Brain microvascular endothelial cell (primary cell): ENCODE results near the gene CA4.
"Not testable (repeated sequence)": the region's sequence is repeated elsewhere in the genome, so short reads cannot be mapped to it uniquely, and the experiment has no call there.

ENCODE experiments used
- DNase-seq: peaks from one replicate; pipeline ENCODE4 v3.0.0-alpha.2; 2020
- H3K27ac ChIP-seq: fragments of 250-450 bp; sonication (Bioruptor Pico); 2 replicates; pipeline ENCODE4 v1.5.1; 2020; ENCODE audit warnings: mild to moderate bottlenecking, moderate library complexity
- H3K27me3 ChIP-seq: fragments of 250-450 bp; sonication (Bioruptor Pico); replicated peaks from 2 replicates; pipeline ENCODE4 v1.5.1; 2020; ENCODE audit warnings: mild to moderate bottlenecking
- H3K36me3 ChIP-seq: fragments of 250-450 bp; sonication (Bioruptor Pico); replicated peaks from 2 replicates; pipeline ENCODE4 v1.5.1; 2020; ENCODE audit warnings: mild to moderate bottlenecking
- H3K4me3 ChIP-seq: 2 replicates; pipeline ENCODE4 v1.5.1; 2011; ENCODE audit warnings: low read depth, mild to moderate bottlenecking, control low read depth, low read length, moderate library complexity
- CTCF ChIP-seq: IDR thresholded peaks from 2 replicates; pipeline ENCODE4 v1.5.1; 2011; ENCODE audit warnings: low read depth, mild to moderate bottlenecking, moderate library complexity, low read length, control low read depth, inconsistent platforms; ENCODE audit errors: missing control alignments
- in situ Hi-C: cut with HindIII; loops from 2 replicates; pipeline ENCODE4 v1.10.0; 2017; ENCODE audit warnings: low sequenced_read_pairs, low pct_ligation_motif_present

CA4 gene

GRCh38 chr17:60170835-60171752, 21.3 kb downstream of the CA4 start:
- no peak overlapping the region for H3K4me3 ChIP-seq
- in situ Hi-C loops: no loop called here
- no peak for TF ChIP-seq CTCF
- H3K27ac ChIP-seq: no peak overlapping the region
- no peaks in the 10 kb centered on the region for H3K36me3 ChIP-seq
- no peaks in the 10 kb centered on the region for H3K27me3 ChIP-seq
- DNase-seq: no peak

GRCh38 chr17:60171753-60172079, 21.9 kb downstream of the CA4 start:
- Histone ChIP-seq H3K4me3 (no peak overlapping the region), H3K27ac (no peak overlapping the region), H3K36me3 (no peaks in the 10 kb centered on the region), H3K27me3 (no peaks in the 10 kb centered on the region)
- in situ Hi-C loops: no loop called here
- no peak for DNase-seq
- TF ChIP-seq CTCF: no peak

GRCh38 chr17:60173304-60173819, 23.6 kb downstream of the CA4 start:
- H3K36me3 ChIP-seq: no peaks in the 10 kb centered on the region
- in situ Hi-C loops: no loop called here
- DNase-seq: no peak
- no peak overlapping the region for H3K4me3 ChIP-seq
- no peak overlapping the region for H3K27ac ChIP-seq
- no peaks in the 10 kb centered on the region for H3K27me3 ChIP-seq
- TF ChIP-seq CTCF: no peak

GRCh38 chr17:60174035-60174434, 24.3 kb downstream of the CA4 start:
- in situ Hi-C loops: no loop called here
- H3K27me3 ChIP-seq: no peaks in the 10 kb centered on the region
- no peak for TF ChIP-seq CTCF
- no peak for DNase-seq
- H3K27ac ChIP-seq: no peak overlapping the region
- H3K36me3 ChIP-seq: peaks cover under 1% of the 10 kb centered on the region
- no peak overlapping the region for H3K4me3 ChIP-seq

- DNase-seq, H3K4me3 ChIP-seq, H3K36me3 ChIP-seq, in situ Hi-C loops, H3K27ac ChIP-seq, H3K27me3 ChIP-seq: not testable (repeated sequence)
- TF ChIP-seq CTCF: peak; percentile 47
Measured at GRCh38 chr17:60174767-60175166, 25.0 kb downstream of the CA4 start.

- H3K27me3 ChIP-seq, H3K27ac ChIP-seq, H3K4me3 ChIP-seq, DNase-seq, in situ Hi-C loops: not testable (repeated sequence)
- H3K36me3 ChIP-seq: peaks cover 13% of the 10 kb centered on the region
Measured at GRCh38 chr17:60176763-60177162, 27.0 kb downstream of the CA4 start.

GRCh38 chr17:60178180-60178579, 28.4 kb downstream of the CA4 start:
- in situ Hi-C loops, DNase-seq, H3K27ac ChIP-seq, H3K4me3 ChIP-seq, H3K27me3 ChIP-seq: not testable (repeated sequence)
- peaks cover 17% of the 10 kb centered on the region for H3K36me3 ChIP-seq

- H3K27ac ChIP-seq, DNase-seq, H3K27me3 ChIP-seq: not testable (repeated sequence)
Measured at GRCh38 chr17:60180380-60180779, 30.6 kb downstream of the CA4 start.

GRCh38 chr17:60186372-60186771, 36.6 kb downstream of the CA4 start:
- H3K27ac ChIP-seq, in situ Hi-C loops, H3K27me3 ChIP-seq, H3K4me3 ChIP-seq, DNase-seq: not testable (repeated sequence)
- peaks cover 22% of the 10 kb centered on the region for H3K36me3 ChIP-seq

More at GRCh38 chr17:60180380-60180779, 30.6 kb downstream of the CA4 start:
- H3K36me3 ChIP-seq: peaks cover 22% of the 10 kb centered on the region
- H3K4me3 ChIP-seq, in situ Hi-C loops: not testable (repeated sequence)
